ENCODE measurements around the gene GBE1. TPM values are rescaled to one million over a fixed set of nuclear protein-coding genes. Genes with fewer than 3 reads are reported as not detected.
A peak's percentile ranks its signal among the peaks of the same experiment; 100 is the strongest.
"Not testable (repeated sequence)": the region's sequence is repeated elsewhere in the genome, so short reads cannot be mapped to it uniquely, and the experiment has no call there.

GBE1 gene
- polyA plus RNA-seq: 10 to 100 TPM; 12.9 to 21.7 (median 16.2) TPM

DNA sequence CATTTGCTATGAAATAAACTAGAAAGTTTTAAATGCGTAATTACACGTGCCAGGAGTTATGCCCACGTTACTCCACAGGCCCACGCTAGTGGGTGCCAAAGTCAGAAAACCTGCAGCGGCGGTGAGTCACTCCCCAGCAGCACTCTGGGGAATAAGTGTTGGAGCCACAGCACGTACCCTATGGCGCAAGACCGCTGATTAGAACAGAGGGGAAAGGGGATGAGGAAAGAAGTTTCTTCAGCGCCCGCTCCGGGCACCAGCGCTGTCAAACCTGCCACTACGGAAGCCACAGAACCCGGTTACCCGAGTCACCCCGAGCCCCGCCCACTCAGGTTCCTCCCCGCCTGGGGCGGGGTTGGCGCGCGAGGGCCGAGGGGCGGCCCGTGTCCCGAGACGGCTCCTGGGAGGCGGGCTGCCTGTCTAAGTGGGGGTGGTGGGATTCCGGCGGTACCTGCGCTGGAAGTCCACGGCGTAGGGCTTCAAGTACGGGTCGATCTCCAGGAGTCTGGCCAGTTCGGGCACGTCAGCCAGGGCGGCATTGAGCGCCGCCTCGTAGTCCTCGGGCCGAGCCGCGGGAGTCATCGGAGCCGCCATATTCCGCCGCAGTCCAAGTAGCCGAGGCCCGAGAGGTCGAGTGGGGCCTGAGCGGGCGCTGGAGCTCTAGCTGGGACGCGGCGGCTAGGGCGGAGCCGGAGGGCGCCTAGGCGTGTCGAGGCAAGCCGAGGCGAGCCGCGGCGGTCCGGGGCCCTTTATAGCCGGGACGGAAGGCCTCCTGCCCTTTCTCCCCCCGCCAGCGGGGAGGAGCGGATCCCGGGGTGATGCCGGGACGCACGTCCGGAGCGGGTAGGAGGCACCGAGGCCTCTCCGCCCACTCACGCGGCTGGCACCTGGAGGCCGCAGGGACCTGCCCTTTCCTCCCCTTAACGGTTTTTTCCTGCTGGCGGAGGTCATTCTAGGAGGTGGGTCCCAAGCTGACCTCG is at the start of gene GBE1:
Gene GBE1, minus strand, starts transcription at position 722 of the 980 bp plus-strand sequence. Its CDS starts 128 bp downstream, at position 594.
- DNase-seq: peak; percentile 89 to 91 (median 90)
- Mint-ChIP-seq H3K27me3 (ENCODE audit: low read depth in 3 of 3) (peaks cover 2 to 8% (median 5%) of the 10 kb centered on the region in 3 donors), H3K36me3 (peaks cover 0 to 13% (median 5%) of the 10 kb centered on the region in 3 donors), H3K4me1 (peaks cover 17 to 45% of the 10 kb centered on the region in 2 donors), H3K4me3 (peak within 1 kb of the TSS; percentile 93 to 94 (median 94)), H3K9me3 (no peaks in the 10 kb centered on the region), H3K27ac (peak within 1 kb of the TSS; percentile 91 to 99 (median 96))

DNA sequence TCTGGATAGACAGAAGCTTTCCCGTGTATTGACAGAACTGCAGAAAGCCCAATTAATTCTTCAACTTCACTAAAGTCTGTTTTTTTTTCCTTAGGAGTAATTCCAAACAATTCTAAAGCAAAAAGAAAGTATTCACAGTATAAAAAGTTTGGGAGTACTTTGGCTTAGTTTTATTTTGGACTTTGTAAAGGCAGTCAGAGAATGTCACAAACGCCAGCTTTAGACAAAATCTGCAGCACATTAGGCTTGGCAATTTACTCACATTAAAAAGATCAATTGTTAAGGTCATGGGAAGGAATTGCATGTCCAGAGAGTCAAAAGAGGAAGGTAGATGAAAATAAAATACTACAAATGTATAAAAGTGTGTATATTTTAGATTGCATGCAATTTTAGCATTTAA is 47.5 kb upstream of the GBE1 start:
- peaks cover 0 to 2% (median 0%) of the 10 kb centered on the region in 6 donors for H3K9me3 Mint-ChIP-seq
- DNase-seq: no peak
- no peak overlapping the region for H3K27ac Mint-ChIP-seq
- peaks cover 0 to 1% (median 0%) of the 10 kb centered on the region in 3 donors for H3K27me3 Mint-ChIP-seq (ENCODE audit: low read depth in 3 of 3)
- no peak overlapping the region for H3K4me3 Mint-ChIP-seq
- H3K4me1 Mint-ChIP-seq: no peaks in the 10 kb centered on the region
- H3K36me3 Mint-ChIP-seq: no peaks in the 10 kb centered on the region

DNA sequence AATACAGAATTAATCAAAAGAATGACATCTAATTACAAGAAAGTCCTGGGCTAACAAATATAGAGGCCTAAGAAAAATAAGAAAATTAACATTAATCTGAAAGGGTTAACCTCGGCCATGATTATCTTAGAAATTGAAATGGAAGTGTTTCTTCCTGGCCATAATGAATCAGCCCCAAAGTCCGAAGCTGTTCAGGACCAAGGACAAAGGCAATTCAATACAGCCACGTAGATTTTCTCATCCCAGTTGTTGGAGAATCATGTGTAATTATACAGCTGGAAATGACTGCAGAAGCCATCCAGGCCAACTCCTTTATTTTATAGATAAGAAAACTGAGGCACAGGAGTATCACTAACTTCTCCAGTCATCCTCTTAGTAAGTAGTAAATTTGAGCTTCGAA is 38.0 kb upstream of the GBE1 start:
- Mint-ChIP-seq H3K4me1 (no peaks in the 10 kb centered on the region), H3K36me3 (no peaks in the 10 kb centered on the region), H3K27me3 (ENCODE audit: low read depth in 3 of 3) (peaks cover 0 to 9% (median 2%) of the 10 kb centered on the region in 3 donors), H3K4me3 (no peak overlapping the region), H3K27ac (no peak overlapping the region), H3K9me3 (no peaks in the 10 kb centered on the region)
- no peak for DNase-seq

GRCh38 chr3:81793410-81793809 is 32.0 kb upstream of the GBE1 start:
- DNase-seq: no peak
- no peaks in the 10 kb centered on the region for H3K36me3 Mint-ChIP-seq
- no peaks in the 10 kb centered on the region for H3K4me1 Mint-ChIP-seq
- no peaks in the 10 kb centered on the region for H3K27me3 Mint-ChIP-seq (ENCODE audit: low read depth in 3 of 3)
- H3K9me3 Mint-ChIP-seq: no peaks in the 10 kb centered on the region
- H3K27ac Mint-ChIP-seq: no peak overlapping the region
- no peak overlapping the region for H3K4me3 Mint-ChIP-seq

DNA sequence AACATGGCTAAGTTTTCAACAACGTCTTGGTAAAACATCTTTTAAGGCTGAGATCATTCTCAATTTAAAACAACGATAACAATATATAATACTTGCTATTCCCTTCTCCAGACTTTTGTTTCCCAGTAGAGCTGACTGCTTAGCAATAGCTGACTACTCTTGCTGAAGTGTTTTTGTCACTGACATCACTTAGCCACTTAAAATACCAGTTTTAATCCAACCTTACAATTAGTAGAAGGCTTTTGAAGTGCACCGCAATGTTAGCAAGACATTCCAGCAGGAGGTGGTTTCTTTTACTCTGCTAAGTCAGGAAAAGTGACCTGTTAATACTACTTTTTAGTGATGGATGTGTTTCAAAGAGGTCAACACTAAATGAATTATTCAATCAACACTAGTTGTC is 28.7 kb upstream of the GBE1 start:
- no peaks in the 10 kb centered on the region for H3K4me1 Mint-ChIP-seq
- DNase-seq: no peak
- H3K27me3 Mint-ChIP-seq (ENCODE audit: low read depth in 3 of 3): peaks cover 0 to 1% (median 0%) of the 10 kb centered on the region in 3 donors
- no peak overlapping the region for H3K27ac Mint-ChIP-seq
- H3K4me3 Mint-ChIP-seq: no peak overlapping the region
- H3K36me3 Mint-ChIP-seq: no peaks in the 10 kb centered on the region
- H3K9me3 Mint-ChIP-seq: no peaks in the 10 kb centered on the region

DNA sequence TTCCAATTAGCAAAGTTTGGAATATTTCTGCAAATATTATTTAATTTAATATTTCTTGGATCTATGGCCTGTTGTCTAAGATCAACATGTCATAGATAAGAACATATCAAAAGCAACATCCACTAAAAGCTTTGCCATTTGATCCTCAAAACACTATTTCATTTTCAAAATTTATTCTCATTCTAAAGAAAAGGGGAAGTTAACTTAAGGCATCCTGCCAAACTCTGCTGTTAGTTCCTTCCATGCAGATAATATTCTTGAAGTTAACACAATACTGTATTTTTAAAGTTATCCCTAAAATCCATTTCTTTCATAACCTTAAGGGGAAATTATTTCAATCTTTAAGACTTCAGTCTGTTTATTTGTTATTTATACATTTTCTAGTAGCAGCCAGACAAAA is 28.2 kb upstream of the GBE1 start:
- Mint-ChIP-seq H3K27me3 (ENCODE audit: low read depth in 3 of 3) (peaks cover 0 to 1% (median 0%) of the 10 kb centered on the region in 3 donors), H3K9me3 (no peaks in the 10 kb centered on the region), H3K4me1 (no peaks in the 10 kb centered on the region), H3K36me3 (no peaks in the 10 kb centered on the region), H3K27ac (no peak overlapping the region), H3K4me3 (no peak overlapping the region)
- DNase-seq: no peak

DNA sequence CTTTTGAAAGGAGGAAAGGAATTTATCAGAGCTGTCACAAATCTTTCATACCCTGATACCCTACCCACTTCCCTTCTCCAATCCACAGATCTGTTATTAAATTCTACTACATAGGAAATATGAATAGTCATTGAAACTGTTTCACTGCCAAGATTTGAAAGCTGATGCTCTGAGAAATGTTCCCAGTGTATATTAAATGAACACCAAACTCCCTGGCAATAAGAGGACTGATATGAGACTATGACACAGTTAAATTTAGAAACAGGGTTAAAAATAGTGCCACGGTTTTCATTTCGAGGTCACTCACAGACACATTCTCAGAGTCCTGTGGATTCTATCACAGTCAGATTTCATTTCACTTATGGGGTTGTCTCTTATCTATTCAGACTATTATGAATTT is 27.2 kb upstream of the GBE1 start:
- Mint-ChIP-seq H3K27ac (no peak overlapping the region), H3K4me3 (no peak overlapping the region), H3K4me1 (no peaks in the 10 kb centered on the region), H3K27me3 (ENCODE audit: low read depth in 3 of 3) (peaks cover 0 to 4% (median 0%) of the 10 kb centered on the region in 3 donors), H3K36me3 (no peaks in the 10 kb centered on the region), H3K9me3 (no peaks in the 10 kb centered on the region)
- no peak for DNase-seq

DNA sequence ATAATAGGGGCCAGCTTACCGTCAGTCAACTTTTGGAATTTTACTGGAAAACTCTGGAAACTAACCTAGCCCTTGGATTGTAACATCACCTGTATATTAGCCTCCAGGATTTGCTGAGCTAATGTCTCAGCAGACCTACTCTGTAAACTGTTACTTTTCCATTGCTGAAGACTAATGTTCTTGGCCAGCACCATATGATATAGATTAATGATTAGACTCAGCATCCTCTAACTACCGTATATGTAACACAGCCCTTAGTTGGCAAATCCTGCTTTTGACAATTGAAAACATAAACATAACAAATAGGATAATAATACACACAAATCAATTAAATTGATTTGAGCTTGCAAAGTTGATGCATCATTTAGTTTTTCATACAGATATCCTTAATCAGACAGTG is 26.6 kb upstream of the GBE1 start:
- Mint-ChIP-seq H3K4me3 (no peak overlapping the region), H3K9me3 (no peaks in the 10 kb centered on the region), H3K36me3 (no peaks in the 10 kb centered on the region), H3K4me1 (no peaks in the 10 kb centered on the region), H3K27me3 (ENCODE audit: low read depth in 3 of 3) (peaks cover 0 to 4% (median 0%) of the 10 kb centered on the region in 3 donors), H3K27ac (no peak overlapping the region)
- no peak for DNase-seq

DNA sequence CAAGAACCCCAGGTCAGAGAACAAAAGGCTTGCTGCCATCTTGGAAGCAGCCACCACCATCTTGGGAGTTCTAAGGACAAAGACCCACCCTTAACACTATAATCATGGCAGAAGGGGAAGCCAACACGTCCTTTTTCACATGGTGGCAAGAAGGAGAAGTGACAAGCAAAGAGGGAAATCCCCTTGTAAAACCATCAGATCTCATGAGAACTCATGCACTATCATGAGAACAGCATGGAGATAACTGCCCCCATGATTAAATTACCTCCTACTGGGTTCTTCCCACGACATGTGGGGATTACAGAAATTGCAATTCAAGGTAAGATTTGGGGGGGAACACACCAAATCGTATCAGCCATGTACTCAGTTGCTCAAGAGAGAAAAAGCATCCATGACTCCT is 21.1 kb upstream of the GBE1 start:
- no peak for DNase-seq
- H3K27me3 Mint-ChIP-seq (ENCODE audit: low read depth in 3 of 3): peaks cover 0 to 6% (median 2%) of the 10 kb centered on the region in 3 donors
- H3K4me1 Mint-ChIP-seq: no peaks in the 10 kb centered on the region
- no peak overlapping the region for H3K4me3 Mint-ChIP-seq
- H3K27ac Mint-ChIP-seq: no peak overlapping the region
- H3K36me3 Mint-ChIP-seq: no peaks in the 10 kb centered on the region
- no peaks in the 10 kb centered on the region for H3K9me3 Mint-ChIP-seq

DNA sequence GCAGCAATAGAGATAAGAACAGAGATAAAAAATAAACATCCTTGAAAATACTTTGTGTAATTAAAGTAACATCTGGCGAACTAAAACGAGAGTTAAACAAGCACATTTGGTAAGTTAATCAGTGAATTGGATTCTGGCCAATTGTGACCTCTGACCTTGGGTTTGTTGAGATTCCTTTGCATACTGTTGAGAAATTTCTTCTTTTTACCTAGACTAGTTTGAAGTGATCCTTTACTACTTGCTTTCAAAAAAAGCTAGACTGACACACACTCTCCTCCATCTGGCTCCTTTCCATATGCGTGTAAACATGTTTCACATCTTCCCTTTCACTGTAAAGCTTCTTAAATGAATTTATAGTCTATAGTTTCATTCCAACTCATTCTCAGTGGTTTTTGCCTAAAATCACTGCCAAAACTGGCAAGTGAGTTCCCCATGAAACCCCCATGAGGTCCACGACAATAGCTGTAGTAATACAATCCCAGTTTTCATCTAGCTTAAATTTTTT is 17.3 kb upstream of the GBE1 start:
- H3K4me1 Mint-ChIP-seq: no peaks in the 10 kb centered on the region
- H3K9me3 Mint-ChIP-seq: no peaks in the 10 kb centered on the region
- no peak overlapping the region for H3K27ac Mint-ChIP-seq
- no peaks in the 10 kb centered on the region for H3K36me3 Mint-ChIP-seq
- no peak for DNase-seq
- no peak overlapping the region for H3K4me3 Mint-ChIP-seq
- H3K27me3 Mint-ChIP-seq (ENCODE audit: low read depth in 3 of 3): peaks cover 0 to 3% (median 2%) of the 10 kb centered on the region in 3 donors

GRCh38 chr3:81776643-81777042 is 15.2 kb upstream of the GBE1 start:
- DNase-seq: no peak
- no peak overlapping the region for H3K27ac Mint-ChIP-seq
- H3K27me3 Mint-ChIP-seq (ENCODE audit: low read depth in 3 of 3): peaks cover 0 to 2% (median 0%) of the 10 kb centered on the region in 3 donors
- H3K36me3 Mint-ChIP-seq: no peaks in the 10 kb centered on the region
- H3K4me1 Mint-ChIP-seq: no peaks in the 10 kb centered on the region
- H3K9me3 Mint-ChIP-seq: no peaks in the 10 kb centered on the region
- H3K4me3 Mint-ChIP-seq: no peak overlapping the region

DNA sequence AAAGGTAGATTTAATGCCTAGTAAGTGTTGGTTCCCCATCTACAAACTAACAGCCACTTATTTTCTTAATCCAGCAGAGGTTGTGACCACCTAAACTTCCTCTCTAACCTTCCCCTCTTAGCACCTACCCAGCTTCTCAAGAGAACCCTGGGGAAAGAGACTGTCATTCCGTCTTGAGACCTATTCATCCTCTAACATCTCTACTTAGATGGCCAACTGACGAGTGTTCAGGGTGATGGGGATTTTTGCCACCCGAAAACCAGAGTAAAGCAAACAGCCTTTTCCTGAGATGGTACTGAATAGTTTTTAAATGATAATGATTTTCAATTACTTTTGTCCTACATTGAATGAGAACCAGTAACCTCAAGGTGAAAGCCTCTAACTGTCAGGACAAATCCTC is 9.3 kb upstream of the GBE1 start:
- no peaks in the 10 kb centered on the region for H3K36me3 Mint-ChIP-seq
- H3K4me1 Mint-ChIP-seq: no peaks in the 10 kb centered on the region
- H3K27ac Mint-ChIP-seq: no peak overlapping the region
- no peaks in the 10 kb centered on the region for H3K9me3 Mint-ChIP-seq
- no peak for DNase-seq
- no peak overlapping the region for H3K4me3 Mint-ChIP-seq
- peaks cover 2 to 4% (median 2%) of the 10 kb centered on the region in 3 donors for H3K27me3 Mint-ChIP-seq (ENCODE audit: low read depth in 3 of 3)

DNA sequence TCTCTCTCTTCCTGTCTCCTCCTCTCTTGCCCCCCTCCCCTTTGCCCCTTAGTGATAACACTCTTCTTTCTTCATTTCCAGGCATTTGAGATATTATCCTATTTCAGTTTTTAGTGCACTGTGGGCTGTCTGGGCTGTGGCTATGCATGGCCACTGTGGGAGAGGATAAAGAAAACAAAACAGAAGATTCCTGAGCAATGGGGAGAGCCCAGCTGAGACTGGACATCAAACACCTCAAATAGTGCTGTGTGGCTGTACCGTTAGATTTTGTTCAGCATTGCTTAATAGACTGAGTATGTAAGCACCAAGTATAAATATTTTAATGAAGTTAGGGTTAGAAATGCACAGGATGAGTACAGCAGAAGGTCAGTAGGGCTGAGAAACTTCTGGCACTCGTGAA is 7.9 kb upstream of the GBE1 start:
- Mint-ChIP-seq H3K4me3 (peak overlapping the region in 1 of 5 donors; percentile 16), H3K27me3 (ENCODE audit: low read depth in 3 of 3) (peaks cover 2 to 4% (median 2%) of the 10 kb centered on the region in 3 donors), H3K9me3 (no peaks in the 10 kb centered on the region), H3K27ac (no peak overlapping the region), H3K4me1 (peaks cover 0 to 2% of the 10 kb centered on the region in 2 donors), H3K36me3 (no peaks in the 10 kb centered on the region)
- no peak for DNase-seq

- not testable (repeated sequence) for H3K27me3 Mint-ChIP-seq (ENCODE audit: low read depth in 3 of 3); H3K9me3 Mint-ChIP-seq; H3K4me3 Mint-ChIP-seq; H3K27ac Mint-ChIP-seq; H3K4me1 Mint-ChIP-seq; DNase-seq; H3K36me3 Mint-ChIP-seq
Measured at GRCh38 chr3:81767250-81767859, 5.9 kb upstream of the GBE1 start.

Measured in immature natural killer cell (primary cell).